Activated naive CD8-positive, alpha-beta T cell treated with anti-CD3 and anti-CD28 coated beads, Interleukin-2, amount 50 U/mL, for 16 hours (primary cell): ENCODE results near the gene SYP.

Experiments
- DNase-seq: peaks from one replicate; pipeline ENCODE4 v3.0.0-alpha.2; 2020; ENCODE audit warnings: low read depth, low spot score

The SYP gene

DNA sequence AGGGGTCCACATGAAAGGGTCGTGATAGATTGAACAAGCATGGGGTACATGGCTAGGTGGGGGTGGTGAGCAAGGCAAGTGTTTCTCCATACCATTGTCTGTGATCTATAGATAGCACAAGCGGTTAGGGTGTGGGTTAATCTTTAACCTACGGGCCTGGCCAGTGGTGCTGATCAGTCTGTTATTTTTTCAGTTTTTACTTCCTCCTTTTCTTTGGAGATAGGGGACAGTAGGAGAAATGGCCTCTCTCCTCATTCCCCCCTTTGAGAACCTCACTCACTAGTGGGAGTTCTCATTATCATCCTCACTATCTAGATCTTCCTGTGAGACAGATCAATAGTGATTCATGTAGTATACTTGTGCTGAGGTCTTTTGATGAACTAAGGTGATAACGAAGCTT lies 60.3 kb downstream of the SYP start:
- no peak for DNase-seq
